ENCODE measurements around the gene G0S2.

- no peak for TF ChIP-seq CTCF (conservative IDR thresholded peaks at IDR 0.05; ENCODE audit: low read depth, low read length)
- TF ChIP-seq EZH2 (IDR thresholded peaks at IDR 0.05; ENCODE audit: low read length, unreplicated experiment): no peak
Observed at GRCh38 chr1:209626346-209627026, 48.7 kb upstream of the G0S2 start.

Measured in PC-3 (cell line).